Measurements from ENCODE around the gene UNCX. TPM values are rescaled to one million over a fixed set of nuclear protein-coding genes. Genes with fewer than 3 reads are reported as not detected.

Gene UNCX
- total RNA-seq, 4 donors from 2014 or later, result not detected

- H3K36me3 ChIP-seq, result no peaks in the 10 kb centered on the region
- no peak overlapping the region for H3K4me3 ChIP-seq
- no peak for DNase-seq (ENCODE audit: extremely low spot score)
- intact Hi-C loops (cut with DNase I), result no loop called here
- no peaks in the 10 kb centered on the region for H3K4me1 ChIP-seq
- H3K27me3 ChIP-seq, result peaks cover 0 to 91% (median 11%) of the 10 kb centered on the region in 4 donors
- WGBS, result 72% methylated on average over 11 of the region's 13 CpGs
- no peaks in the 10 kb centered on the region for H3K9me3 ChIP-seq
- no peak overlapping the region for H3K27ac ChIP-seq (replicated peaks in 1 of 4)
- TF ChIP-seq EP300 (IDR thresholded peaks at IDR 0.05) (no peak), POLR2A (IDR thresholded peaks at IDR 0.05; ENCODE audit: low read depth) (no peak)
Measured at GRCh38 chr7:1262441-1262840, 29.8 kb downstream of the UNCX start.

GRCh38 chr7:1263391-1263951 is 30.8 kb downstream of the UNCX start:
- H3K4me1 ChIP-seq, result no peaks in the 10 kb centered on the region
- intact Hi-C loops (cut with DNase I), result no loop called here
- H3K9me3 ChIP-seq, result no peaks in the 10 kb centered on the region
- no peak overlapping the region for H3K27ac ChIP-seq (replicated peaks in 1 of 4)
- H3K4me3 ChIP-seq, result no peak overlapping the region
- no peak for DNase-seq (ENCODE audit: extremely low spot score)
- no peak for TF ChIP-seq POLR2AphosphoS5 (IDR thresholded peaks at IDR 0.05)
- TF ChIP-seq CTCF (IDR thresholded peaks at IDR 0.05), result no peak
- no peak for TF ChIP-seq POLR2A (IDR thresholded peaks at IDR 0.05; ENCODE audit: low read depth)
- TF ChIP-seq EP300 (IDR thresholded peaks at IDR 0.05), result no peak
- WGBS, result 76% methylated on average over 27 of the region's 28 CpGs
- no peaks in the 10 kb centered on the region for H3K36me3 ChIP-seq
- peaks cover 0 to 91% (median 11%) of the 10 kb centered on the region in 4 donors for H3K27me3 ChIP-seq

GRCh38 chr7:1264345-1265280 is 31.9 kb downstream of the UNCX start:
- H3K4me3 ChIP-seq, result no peak overlapping the region
- H3K27ac ChIP-seq (replicated peaks in 1 of 4), result no peak overlapping the region
- no peaks in the 10 kb centered on the region for H3K36me3 ChIP-seq
- 71% methylated on average over 19 of the region's 30 CpGs for WGBS
- TF ChIP-seq CTCF (IDR thresholded peaks at IDR 0.05) (no peak), POLR2AphosphoS5 (IDR thresholded peaks at IDR 0.05) (no peak), POLR2A (IDR thresholded peaks at IDR 0.05; ENCODE audit: low read depth) (no peak), EP300 (IDR thresholded peaks at IDR 0.05) (no peak)
- H3K9me3 ChIP-seq, result no peaks in the 10 kb centered on the region
- no peak for DNase-seq (ENCODE audit: extremely low spot score)
- no peaks in the 10 kb centered on the region for H3K4me1 ChIP-seq
- peaks cover 0 to 92% (median 12%) of the 10 kb centered on the region in 4 donors for H3K27me3 ChIP-seq
- intact Hi-C loops (cut with DNase I), result no loop called here

- WGBS, result 81% methylated on average over 20 of the region's 31 CpGs
- Histone ChIP-seq H3K27me3 (peaks cover 0 to 91% (median 12%) of the 10 kb centered on the region in 4 donors), H3K4me3 (no peak overlapping the region), H3K36me3 (no peaks in the 10 kb centered on the region), H3K9me3 (no peaks in the 10 kb centered on the region), H3K4me1 (no peaks in the 10 kb centered on the region), H3K27ac (replicated peaks in 1 of 4) (no peak overlapping the region)
- intact Hi-C loops (cut with DNase I), result no loop called here
- TF ChIP-seq POLR2AphosphoS5 (IDR thresholded peaks at IDR 0.05) (no peak), POLR2A (IDR thresholded peaks at IDR 0.05; ENCODE audit: low read depth) (no peak)
- DNase-seq (ENCODE audit: extremely low spot score), result no peak
Measured at GRCh38 chr7:1267016-1267900, 34.6 kb downstream of the UNCX start.

GRCh38 chr7:1268076-1268815 is 35.6 kb downstream of the UNCX start:
- Histone ChIP-seq H3K27ac (replicated peaks in 1 of 4) (no peak overlapping the region), H3K9me3 (no peaks in the 10 kb centered on the region), H3K36me3 (no peaks in the 10 kb centered on the region), H3K27me3 (peaks cover 0 to 82% (median 12%) of the 10 kb centered on the region in 4 donors), H3K4me3 (no peak overlapping the region), H3K4me1 (no peaks in the 10 kb centered on the region)
- no peak for TF ChIP-seq EP300 (IDR thresholded peaks at IDR 0.05)
- TF ChIP-seq CTCF (IDR thresholded peaks at IDR 0.05), result no peak
- no peak for TF ChIP-seq POLR2AphosphoS5 (IDR thresholded peaks at IDR 0.05)
- TF ChIP-seq POLR2A (IDR thresholded peaks at IDR 0.05; ENCODE audit: low read depth), result no peak
- intact Hi-C loops (cut with DNase I), result no loop called here
- 85% methylated on average over 20 of the region's 27 CpGs for WGBS
- DNase-seq (ENCODE audit: extremely low spot score), result no peak
